ENCODE results near the gene DAAM1.

DAAM1 gene

GRCh38 chr14:59187802-59188460, 536 bp upstream of the DAAM1 start:
- DNase-seq (ENCODE audit: low read depth in 2 of 2) = peak in 1 of 2 donors; percentile 3

- no peak for DNase-seq (ENCODE audit: low read depth in 2 of 2)
These were observed 771 bp downstream of the DAAM1 start for GRCh38 chr14:59189091-59189785.

- DNase-seq (ENCODE audit: low read depth in 2 of 2) = peak; percentile 32 to 33
These were observed 1.4 kb downstream of the DAAM1 start for GRCh38 chr14:59189786-59190368.

- no peak for DNase-seq (ENCODE audit: low read depth in 2 of 2)
These were observed 1.9 kb downstream of the DAAM1 start for GRCh38 chr14:59190372-59190771.

- no peak for DNase-seq (ENCODE audit: low read depth in 2 of 2)
These were observed 7.4 kb downstream of the DAAM1 start for GRCh38 chr14:59195912-59196311.

GRCh38 chr14:59197695-59198262, 9.3 kb downstream of the DAAM1 start:
- no peak for DNase-seq (ENCODE audit: low read depth in 2 of 2)

GRCh38 chr14:59199205-59199604, 10.7 kb downstream of the DAAM1 start:
- DNase-seq (ENCODE audit: low read depth in 2 of 2) = no peak

GRCh38 chr14:59199614-59200013, 11.1 kb downstream of the DAAM1 start:
- no peak for DNase-seq (ENCODE audit: low read depth in 2 of 2)

- no peak for DNase-seq (ENCODE audit: low read depth in 2 of 2)
These were observed 11.7 kb downstream of the DAAM1 start for GRCh38 chr14:59200195-59200594.

- peak in 1 of 2 donors; percentile 4 for DNase-seq (ENCODE audit: low read depth in 2 of 2)
These were observed 13.6 kb downstream of the DAAM1 start for GRCh38 chr14:59202031-59202430.

GRCh38 chr14:59204305-59204704, 15.8 kb downstream of the DAAM1 start:
- no peak for DNase-seq (ENCODE audit: low read depth in 2 of 2)

GRCh38 chr14:59206892-59207291, 18.4 kb downstream of the DAAM1 start:
- no peak for DNase-seq (ENCODE audit: low read depth in 2 of 2)

GRCh38 chr14:59207506-59207933, 19.1 kb downstream of the DAAM1 start:
- no peak for DNase-seq (ENCODE audit: low read depth in 2 of 2)

- no peak for DNase-seq (ENCODE audit: low read depth in 2 of 2)
These were observed 19.9 kb downstream of the DAAM1 start for GRCh38 chr14:59208224-59208814.

GRCh38 chr14:59208954-59209353, 20.5 kb downstream of the DAAM1 start:
- no peak for DNase-seq (ENCODE audit: low read depth in 2 of 2)

- no peak for DNase-seq (ENCODE audit: low read depth in 2 of 2)
These were observed 22.2 kb downstream of the DAAM1 start for GRCh38 chr14:59210621-59211020.

- DNase-seq (ENCODE audit: low read depth in 2 of 2) = no peak
These were observed 25.2 kb downstream of the DAAM1 start for GRCh38 chr14:59213368-59214315.

- DNase-seq (ENCODE audit: low read depth in 2 of 2) = no peak
These were observed 26.3 kb downstream of the DAAM1 start for GRCh38 chr14:59214702-59215302.

- no peak for DNase-seq (ENCODE audit: low read depth in 2 of 2)
These were observed 26.9 kb downstream of the DAAM1 start for GRCh38 chr14:59215322-59215721.

- no peak for DNase-seq (ENCODE audit: low read depth in 2 of 2)
These were observed 27.3 kb downstream of the DAAM1 start for GRCh38 chr14:59215757-59216156.

GRCh38 chr14:59217011-59217410, 28.5 kb downstream of the DAAM1 start:
- DNase-seq (ENCODE audit: low read depth in 2 of 2) = no peak
